ENCODE data around the gene NDRG3. TPM values are rescaled to one million over a fixed set of nuclear protein-coding genes. Genes with fewer than 3 reads are reported as not detected.

NDRG3 gene
- polyA plus RNA-seq, 2 of the 4 experiments (the other 2 are of a cell fraction): 30.6 to 34.4 TPM

DNA sequence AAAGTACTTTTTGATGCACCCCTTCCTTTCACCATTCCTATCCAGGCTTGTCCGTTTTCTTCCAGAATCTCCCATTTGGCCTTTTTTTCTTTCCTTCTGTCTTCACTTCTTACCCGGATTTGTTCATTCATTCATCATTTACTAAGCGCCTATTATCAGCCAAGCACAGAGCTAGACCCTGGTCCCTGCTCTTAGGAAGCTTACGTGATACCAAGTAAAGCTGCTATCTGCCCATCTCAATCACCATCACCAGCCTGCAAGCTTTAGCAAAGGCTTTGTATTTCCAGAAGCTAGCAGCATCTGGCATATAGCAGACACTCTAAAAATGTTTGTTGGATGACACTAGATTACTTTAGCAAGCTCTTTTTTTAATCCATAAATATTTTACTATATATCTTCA, 4.8 kb downstream of the NDRG3 start:
- ChIA-PET POLR2A (no interaction called here), CTCF (interaction anchor here (1.0 to 2.5 kb wide), 5 partner anchors 12 to 145 kb away, joined by 3 to 6 read pairs (median 4); no protein-coding TSS in a partner anchor)
- Histone ChIP-seq H3K4me2 (no peak overlapping the region), H3K4me3 (no peak overlapping the region), H3K9me3 (no peaks in the 10 kb centered on the region), H3K4me1 (peaks cover 9% of the 10 kb centered on the region), H3K27ac (no peak overlapping the region)
- ATAC-seq (no peak), DNase-seq (ENCODE audit: low read depth in 1 of 2, low spot score in 1 of 2) (no peak), FAIRE-seq (no peak)
- 79% methylated on average over 4 of the region's 4 CpGs for WGBS (ENCODE audit: missing lambda C conversion rate)
- TF ChIP-seq TP53 (CRISPR knock-in tag; IDR thresholded peaks at IDR 0.05) (no peak), ZSCAN20 (CRISPR knock-in tag; IDR thresholded peaks at IDR 0.05) (no peak), HDAC2 (IDR thresholded peaks at IDR 0.05) (no peak), ZC3H11A (IDR thresholded peaks at IDR 0.05) (no peak), ZFP36 (IDR thresholded peaks at IDR 0.05; ENCODE audit: borderline replicate concordance, partially characterized antibody) (no peak), RAD21 (conservative IDR thresholded peaks at IDR 0.05 in 1 of 2, IDR thresholded peaks at IDR 0.05 in 1 of 2) (no peak), MAFK (IDR thresholded peaks at IDR 0.05; ENCODE audit: partially characterized antibody) (no peak), SMC3 (IDR thresholded peaks at IDR 0.05) (no peak), CEBPB (IDR thresholded peaks at IDR 0.05) (no peak), RFX5 (IDR thresholded peaks at IDR 0.05) (no peak), BHLHE40 (IDR thresholded peaks at IDR 0.05; ENCODE audit: low read depth, low read length) (no peak)
- TF ChIP-seq, protein P1, sequence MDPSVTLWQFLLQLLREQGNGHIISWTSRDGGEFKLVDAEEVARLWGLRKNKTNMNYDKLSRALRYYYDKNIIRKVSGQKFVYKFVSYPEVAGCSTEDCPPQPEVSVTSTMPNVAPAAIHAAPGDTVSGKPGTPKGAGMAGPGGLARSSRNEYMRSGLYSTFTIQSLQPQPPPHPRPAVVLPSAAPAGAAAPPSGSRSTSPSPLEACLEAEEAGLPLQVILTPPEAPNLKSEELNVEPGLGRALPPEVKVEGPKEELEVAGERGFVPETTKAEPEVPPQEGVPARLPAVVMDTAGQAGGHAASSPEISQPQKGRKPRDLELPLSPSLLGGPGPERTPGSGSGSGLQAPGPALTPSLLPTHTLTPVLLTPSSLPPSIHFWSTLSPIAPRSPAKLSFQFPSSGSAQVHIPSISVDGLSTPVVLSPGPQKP (IDR thresholded peaks at IDR 0.05; ENCODE audit: low read depth, low read length): no peak
- TF ChIP-seq, protein P2, sequence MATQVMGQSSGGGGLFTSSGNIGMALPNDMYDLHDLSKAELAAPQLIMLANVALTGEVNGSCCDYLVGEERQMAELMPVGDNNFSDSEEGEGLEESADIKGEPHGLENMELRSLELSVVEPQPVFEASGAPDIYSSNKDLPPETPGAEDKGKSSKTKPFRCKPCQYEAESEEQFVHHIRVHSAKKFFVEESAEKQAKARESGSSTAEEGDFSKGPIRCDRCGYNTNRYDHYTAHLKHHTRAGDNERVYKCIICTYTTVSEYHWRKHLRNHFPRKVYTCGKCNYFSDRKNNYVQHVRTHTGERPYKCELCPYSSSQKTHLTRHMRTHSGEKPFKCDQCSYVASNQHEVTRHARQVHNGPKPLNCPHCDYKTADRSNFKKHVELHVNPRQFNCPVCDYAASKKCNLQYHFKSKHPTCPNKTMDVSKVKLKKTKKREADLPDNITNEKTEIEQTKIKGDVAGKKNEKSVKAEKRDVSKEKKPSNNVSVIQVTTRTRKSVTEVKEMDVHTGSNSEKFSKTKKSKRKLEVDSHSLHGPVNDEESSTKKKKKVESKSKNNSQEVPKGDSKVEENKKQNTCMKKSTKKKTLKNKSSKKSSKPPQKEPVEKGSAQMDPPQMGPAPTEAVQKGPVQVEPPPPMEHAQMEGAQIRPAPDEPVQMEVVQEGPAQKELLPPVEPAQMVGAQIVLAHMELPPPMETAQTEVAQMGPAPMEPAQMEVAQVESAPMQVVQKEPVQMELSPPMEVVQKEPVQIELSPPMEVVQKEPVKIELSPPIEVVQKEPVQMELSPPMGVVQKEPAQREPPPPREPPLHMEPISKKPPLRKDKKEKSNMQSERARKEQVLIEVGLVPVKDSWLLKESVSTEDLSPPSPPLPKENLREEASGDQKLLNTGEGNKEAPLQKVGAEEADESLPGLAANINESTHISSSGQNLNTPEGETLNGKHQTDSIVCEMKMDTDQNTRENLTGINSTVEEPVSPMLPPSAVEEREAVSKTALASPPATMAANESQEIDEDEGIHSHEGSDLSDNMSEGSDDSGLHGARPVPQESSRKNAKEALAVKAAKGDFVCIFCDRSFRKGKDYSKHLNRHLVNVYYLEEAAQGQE (IDR thresholded peaks at IDR 0.05): no peak
- TF ChIP-seq, protein P3, sequence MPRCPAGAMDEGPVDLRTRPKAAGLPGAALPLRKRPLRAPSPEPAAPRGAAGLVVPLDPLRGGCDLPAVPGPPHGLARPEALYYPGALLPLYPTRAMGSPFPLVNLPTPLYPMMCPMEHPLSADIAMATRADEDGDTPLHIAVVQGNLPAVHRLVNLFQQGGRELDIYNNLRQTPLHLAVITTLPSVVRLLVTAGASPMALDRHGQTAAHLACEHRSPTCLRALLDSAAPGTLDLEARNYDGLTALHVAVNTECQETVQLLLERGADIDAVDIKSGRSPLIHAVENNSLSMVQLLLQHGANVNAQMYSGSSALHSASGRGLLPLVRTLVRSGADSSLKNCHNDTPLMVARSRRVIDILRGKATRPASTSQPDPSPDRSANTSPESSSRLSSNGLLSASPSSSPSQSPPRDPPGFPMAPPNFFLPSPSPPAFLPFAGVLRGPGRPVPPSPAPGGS (IDR thresholded peaks at IDR 0.05): no peak

DNA sequence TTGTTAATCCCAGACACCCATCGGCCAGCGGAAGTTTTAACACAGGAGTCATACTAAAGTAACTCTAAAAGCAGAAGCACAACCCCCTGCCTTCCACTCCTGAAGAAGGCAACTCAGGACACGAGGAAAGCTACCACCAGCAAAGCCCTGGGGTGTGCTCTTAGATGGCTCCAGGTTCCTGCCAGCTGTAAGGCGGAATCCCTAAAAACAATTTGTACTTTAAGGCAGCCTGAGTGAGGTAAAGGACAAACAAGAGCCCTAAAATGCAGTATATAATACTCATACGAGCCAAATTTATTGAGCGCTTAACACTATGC, 8.7 kb downstream of the NDRG3 start:
- H3K4me3 ChIP-seq: no peak overlapping the region
- TF ChIP-seq ZSCAN20 (CRISPR knock-in tag; IDR thresholded peaks at IDR 0.05) (no peak), BHLHE40 (IDR thresholded peaks at IDR 0.05; ENCODE audit: low read depth, low read length) (no peak), MAFK (IDR thresholded peaks at IDR 0.05; ENCODE audit: partially characterized antibody) (no peak), FOXS1 (CRISPR knock-in tag; IDR thresholded peaks at IDR 0.05) (no peak), POLR2A (IDR thresholded peaks at IDR 0.05; ENCODE audit: low read length) (no peak), KDM1A (IDR thresholded peaks at IDR 0.05; ENCODE audit: low read depth) (no peak), RARB (CRISPR knock-in tag; IDR thresholded peaks at IDR 0.05) (no peak), SREBF2 (IDR thresholded peaks at IDR 0.05) (no peak), CEBPB (IDR thresholded peaks at IDR 0.05) (no peak), RAD21 (conservative IDR thresholded peaks at IDR 0.05 in 1 of 2, IDR thresholded peaks at IDR 0.05 in 1 of 2) (no peak), CHD2 (IDR thresholded peaks at IDR 0.05; ENCODE audit: low read length, partially characterized antibody) (no peak), TFCP2L1 (CRISPR knock-in tag; IDR thresholded peaks at IDR 0.05) (no peak), EP300 (IDR thresholded peaks at IDR 0.05) (no peak)
- TF ChIP-seq, protein P4, sequence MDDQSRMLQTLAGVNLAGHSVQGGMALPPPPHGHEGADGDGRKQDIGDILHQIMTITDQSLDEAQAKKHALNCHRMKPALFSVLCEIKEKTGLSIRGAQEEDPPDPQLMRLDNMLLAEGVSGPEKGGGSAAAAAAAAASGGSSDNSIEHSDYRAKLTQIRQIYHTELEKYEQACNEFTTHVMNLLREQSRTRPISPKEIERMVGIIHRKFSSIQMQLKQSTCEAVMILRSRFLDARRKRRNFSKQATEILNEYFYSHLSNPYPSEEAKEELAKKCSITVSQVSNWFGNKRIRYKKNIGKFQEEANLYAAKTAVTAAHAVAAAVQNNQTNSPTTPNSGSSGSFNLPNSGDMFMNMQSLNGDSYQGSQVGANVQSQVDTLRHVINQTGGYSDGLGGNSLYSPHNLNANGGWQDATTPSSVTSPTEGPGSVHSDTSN (IDR thresholded peaks at IDR 0.05): no peak
- TF ChIP-seq, protein P5, sequence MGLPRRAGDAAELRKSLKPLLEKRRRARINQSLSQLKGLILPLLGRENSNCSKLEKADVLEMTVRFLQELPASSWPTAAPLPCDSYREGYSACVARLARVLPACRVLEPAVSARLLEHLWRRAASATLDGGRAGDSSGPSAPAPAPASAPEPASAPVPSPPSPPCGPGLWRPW (IDR thresholded peaks at IDR 0.05): no peak
- TF ChIP-seq, protein P6, sequence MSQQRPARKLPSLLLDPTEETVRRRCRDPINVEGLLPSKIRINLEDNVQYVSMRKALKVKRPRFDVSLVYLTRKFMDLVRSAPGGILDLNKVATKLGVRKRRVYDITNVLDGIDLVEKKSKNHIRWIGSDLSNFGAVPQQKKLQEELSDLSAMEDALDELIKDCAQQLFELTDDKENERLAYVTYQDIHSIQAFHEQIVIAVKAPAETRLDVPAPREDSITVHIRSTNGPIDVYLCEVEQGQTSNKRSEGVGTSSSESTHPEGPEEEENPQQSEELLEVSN (IDR thresholded peaks at IDR 0.05; ENCODE audit: borderline replicate concordance, low read depth): no peak
- TF ChIP-seq, protein P2 (IDR thresholded peaks at IDR 0.05): no peak
- TF ChIP-seq, protein P7, sequence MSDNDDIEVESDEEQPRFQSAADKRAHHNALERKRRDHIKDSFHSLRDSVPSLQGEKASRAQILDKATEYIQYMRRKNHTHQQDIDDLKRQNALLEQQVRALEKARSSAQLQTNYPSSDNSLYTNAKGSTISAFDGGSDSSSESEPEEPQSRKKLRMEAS (IDR thresholded peaks at IDR 0.05): no peak
- H3K27ac ChIP-seq: no peak overlapping the region
- peaks cover 11% of the 10 kb centered on the region; the same call in 2 of the 3 replicates for H3K4me1 ChIP-seq
- WGBS (ENCODE audit: missing lambda C conversion rate): 90% methylated on average over 6 of the region's 6 CpGs
- DNase-seq (ENCODE audit: low read depth in 1 of 2, low spot score in 1 of 2): no peak
- no peaks in the 10 kb centered on the region for H3K9me3 ChIP-seq
- FAIRE-seq: no peak
- ATAC-seq: no peak
- H3K4me2 ChIP-seq: no peak overlapping the region
- ChIA-PET CTCF (interaction anchor here (0.6 to 6.5 kb wide), 4 partner anchors 10 to 70 kb away, joined by 3 to 32 read pairs (median 4); partner anchors contain the start of gene DSN1), POLR2A (no interaction called here)

Measured in A549 (cell line).